Ishikawa (cell line): ENCODE data around the gene RAB25.

Source experiments
- CEBPB ChIP-seq: IDR thresholded peaks from 2 replicates; pipeline ENCODE4 v1.6.1; 2012
- CREB1 ChIP-seq: IDR thresholded peaks from 2 replicates; pipeline ENCODE4 v1.6.1; 2012; ENCODE audit warnings: low read depth
- EGR1 ChIP-seq: IDR thresholded peaks from 2 replicates; pipeline ENCODE4 v1.6.1; 2012
- EP300 ChIP-seq: IDR thresholded peaks from 2 replicates; pipeline ENCODE4 v1.6.1; 2012; ENCODE audit warnings: borderline replicate concordance
- FOXM1 ChIP-seq: IDR thresholded peaks from 2 replicates; pipeline ENCODE4 v1.6.1; 2012; ENCODE audit warnings: low read depth, borderline replicate concordance
- MAX ChIP-seq: IDR thresholded peaks from 2 replicates; pipeline ENCODE4 v1.6.1; 2012
- NFIC ChIP-seq: IDR thresholded peaks from 2 replicates; pipeline ENCODE4 v1.6.1; 2012
- RAD21 ChIP-seq: IDR thresholded peaks from 2 replicates; pipeline ENCODE4 v1.6.1; 2012; ENCODE audit warnings: low read depth
- REST ChIP-seq: IDR thresholded peaks from 2 replicates; pipeline ENCODE4 v1.6.1; 2012; ENCODE audit warnings: low read depth, mild to moderate bottlenecking
- TAF1 ChIP-seq: IDR thresholded peaks from 2 replicates; pipeline ENCODE4 v1.6.1; 2012; ENCODE audit warnings: low read depth, mild to moderate bottlenecking
- TCF12 ChIP-seq: IDR thresholded peaks from 2 replicates; pipeline ENCODE4 v1.6.1; 2012; ENCODE audit warnings: low read depth
- YY1 ChIP-seq: IDR thresholded peaks from 2 replicates; pipeline ENCODE4 v1.6.1; 2012; ENCODE audit warnings: low read depth
- ZBTB7A ChIP-seq: IDR thresholded peaks from 2 replicates; pipeline ENCODE4 v1.6.1; 2012; ENCODE audit warnings: low read depth

- TF ChIP-seq CEBPB = no peak
- no peak for TF ChIP-seq MAX
- TF ChIP-seq EP300 = no peak
- TF ChIP-seq CREB1 = no peak
- TF ChIP-seq YY1 = no peak
- TF ChIP-seq RAD21 = no peak
- TF ChIP-seq REST = no peak
- no peak for TF ChIP-seq TCF12
- no peak for TF ChIP-seq ZBTB7A
- TF ChIP-seq TAF1 = no peak
- no peak for TF ChIP-seq EGR1
- no peak for TF ChIP-seq NFIC
- no peak for TF ChIP-seq FOXM1
Measured at GRCh38 chr1:156095906-156096508, 35.0 kb downstream of the RAB25 start.
